GM12875 (cell line): ENCODE data around the gene VPS18.

Experiments used
- H3K4me3 ChIP-seq: one replicate; pipeline ENCODE4 v1.5.1; 2011; ENCODE audit warnings: low read depth, low read length, control low read depth
- CTCF ChIP-seq: IDR thresholded peaks from 2 replicates; pipeline ENCODE4 v1.5.1; 2011; ENCODE audit warnings: low read depth, mild to moderate bottlenecking, control low read depth, inconsistent platforms, low read length, moderate library complexity, borderline replicate concordance; ENCODE audit not compliant: insufficient read depth

The VPS18 gene

DNA sequence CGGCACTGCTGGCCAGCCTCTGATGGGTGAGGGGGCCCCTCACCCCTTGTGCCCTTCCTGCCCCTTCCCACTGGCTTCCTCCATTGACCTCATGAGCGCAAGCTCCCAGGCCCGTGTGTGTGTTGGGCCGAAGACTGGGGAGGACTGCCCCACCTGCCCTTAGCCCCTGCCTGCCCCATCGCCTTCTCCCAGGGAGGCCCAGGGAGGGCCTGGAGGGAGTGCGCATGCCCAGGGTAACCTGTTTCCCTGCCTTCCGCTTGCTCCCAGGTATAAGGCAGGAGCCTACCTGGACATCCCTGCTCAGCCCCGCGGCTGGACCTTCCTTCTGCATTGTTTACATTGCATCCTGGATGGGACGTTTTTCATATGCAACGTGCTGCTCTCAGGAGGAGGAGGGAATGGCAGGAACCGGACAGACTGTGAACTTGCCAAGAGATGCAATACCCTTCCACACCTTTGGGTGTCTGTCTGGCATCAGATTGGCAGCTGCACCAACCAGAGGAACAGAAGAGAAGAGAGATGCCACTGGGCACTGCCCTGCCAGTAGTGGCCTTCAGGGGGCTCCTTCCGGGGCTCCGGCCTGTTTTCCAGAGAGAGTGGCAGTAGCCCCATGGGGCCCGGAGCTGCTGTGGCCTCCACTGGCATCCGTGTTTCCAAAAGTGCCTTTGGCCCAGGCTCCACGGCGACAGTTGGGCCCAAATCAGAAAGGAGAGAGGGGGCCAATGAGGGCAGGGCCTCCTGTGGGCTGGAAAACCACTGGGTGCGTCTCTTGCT lies 43.7 kb downstream of the VPS18 start:
- TF ChIP-seq CTCF: no peak
- no peak overlapping the region for H3K4me3 ChIP-seq

GRCh38 chr15:40938536-40938870 lies 44.3 kb downstream of the VPS18 start:
- TF ChIP-seq CTCF: no peak
- no peak overlapping the region for H3K4me3 ChIP-seq

DNA sequence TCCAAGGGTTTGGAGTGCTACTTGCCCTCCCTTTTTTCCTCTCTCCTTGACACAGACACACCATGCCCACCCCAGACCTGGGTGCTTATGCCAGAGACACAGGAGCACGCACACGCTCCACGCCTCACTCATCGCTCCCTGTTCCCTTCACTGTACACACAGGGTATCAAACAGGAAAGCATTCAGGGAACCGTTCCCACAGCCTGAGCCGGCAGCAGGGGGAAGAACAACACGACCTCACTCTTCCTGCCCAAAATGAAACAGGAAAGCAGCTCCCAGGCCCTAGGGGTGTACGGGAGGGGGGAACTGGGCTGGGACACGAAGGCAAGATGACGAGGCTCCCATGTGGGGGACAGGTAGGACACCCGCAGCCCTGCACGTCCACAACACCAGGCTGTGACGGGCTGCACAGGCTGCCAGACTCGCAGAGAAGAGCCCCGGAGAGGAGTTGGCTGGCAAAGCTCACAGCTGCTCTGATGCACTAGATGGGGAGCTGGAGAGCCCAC lies 46.1 kb downstream of the VPS18 start:
- no peak for TF ChIP-seq CTCF
- H3K4me3 ChIP-seq: peak overlapping the region; percentile 17

DNA sequence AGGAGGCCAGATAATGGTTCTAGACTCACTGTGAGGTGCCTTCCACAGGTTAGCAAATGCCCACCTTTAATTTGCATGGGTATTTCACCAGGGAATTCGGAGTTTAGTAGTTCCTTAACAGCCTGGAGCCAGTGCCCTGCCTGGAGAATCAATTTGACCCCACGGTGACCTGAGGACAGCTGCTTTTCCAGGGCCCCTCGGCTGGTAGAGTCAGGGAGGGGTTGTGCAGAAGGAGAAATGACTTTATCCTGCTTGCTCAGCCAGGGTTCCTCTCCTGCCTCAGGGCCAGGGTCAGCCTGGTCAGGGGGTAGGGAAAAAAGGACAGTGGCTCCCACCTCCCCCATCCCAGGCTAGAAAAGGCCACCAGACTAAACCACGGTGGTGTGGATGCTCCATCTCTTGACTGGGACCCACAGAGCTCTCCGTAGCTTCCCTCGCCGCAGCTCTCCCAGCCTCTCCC lies 46.8 kb downstream of the VPS18 start:
- TF ChIP-seq CTCF: no peak

DNA sequence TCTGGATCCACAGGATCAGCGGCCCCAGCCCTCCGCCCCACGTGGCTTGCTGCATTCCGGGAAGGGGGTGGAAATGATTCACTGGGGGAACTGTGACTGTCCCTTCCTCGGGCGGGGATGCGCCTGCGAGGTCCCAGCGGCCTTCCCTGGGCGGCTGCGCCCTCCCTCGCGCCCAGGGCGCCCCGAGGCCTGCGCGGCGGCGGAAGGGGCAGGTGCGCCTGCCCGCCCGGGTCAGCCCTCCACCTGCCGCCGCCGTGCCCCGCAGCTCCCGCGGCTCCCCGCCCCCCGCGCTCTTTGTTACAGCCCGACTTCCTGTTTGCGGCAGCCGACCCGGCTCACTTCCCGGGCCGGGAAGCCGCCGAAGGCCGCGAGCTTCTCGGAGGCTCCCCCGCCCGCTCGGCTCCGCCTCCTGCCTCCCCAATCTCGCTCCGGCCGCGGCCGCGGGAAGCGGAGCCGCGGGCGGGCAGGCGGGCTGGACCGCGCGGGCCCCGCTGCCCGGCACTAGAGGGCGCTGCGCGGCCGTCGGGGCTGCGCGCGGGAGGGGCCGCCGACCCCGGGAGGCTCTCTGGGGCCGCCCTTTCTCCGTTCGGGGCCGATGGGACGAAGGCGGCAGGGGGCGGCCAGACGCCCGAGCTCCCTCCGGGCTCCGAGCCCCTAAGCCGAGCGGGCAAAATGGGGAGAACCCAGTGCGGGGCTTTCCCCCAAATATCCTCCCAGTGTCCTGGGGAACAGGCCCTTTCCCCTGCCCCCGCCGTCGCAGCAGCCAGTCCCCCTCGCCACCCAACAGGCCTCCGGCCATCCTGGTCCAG lies 47.5 kb downstream of the VPS18 start:
- H3K4me3 ChIP-seq: peak overlapping the region; percentile 59
- peak; percentile 76 for TF ChIP-seq CTCF

More for the DNA sequence above, 46.8 kb downstream of the VPS18 start:
- peak overlapping the region; percentile 59 for H3K4me3 ChIP-seq

DNA sequence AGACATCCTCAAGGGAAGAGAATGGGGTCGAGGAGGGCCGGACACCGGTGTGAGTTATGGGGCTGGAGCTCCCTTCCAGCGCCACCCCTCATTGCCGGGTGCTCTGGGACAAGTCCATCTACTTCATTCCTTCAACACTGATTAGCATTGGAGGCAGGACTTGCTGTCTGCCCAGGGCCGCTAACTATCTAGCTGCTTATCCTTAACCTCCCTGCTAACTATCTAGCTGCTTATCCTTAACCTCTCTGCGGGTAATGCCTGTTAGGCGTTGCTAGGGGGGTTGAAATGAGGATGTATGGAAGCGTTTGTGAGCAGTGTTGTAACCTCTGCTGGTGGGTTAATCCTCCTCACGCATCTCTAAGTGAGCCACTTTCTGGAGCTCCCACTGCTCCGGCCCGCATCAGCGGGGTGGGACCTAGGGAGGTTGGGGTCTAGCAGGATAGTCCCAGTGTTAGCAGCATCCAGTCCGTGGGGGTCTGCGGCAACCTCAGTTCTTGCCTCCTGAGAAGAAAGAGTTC lies 48.1 kb downstream of the VPS18 start:
- TF ChIP-seq CTCF: no peak
- peak overlapping the region; percentile 59 for H3K4me3 ChIP-seq
